ENCODE data around the gene LIMS2. TPM values are rescaled to one million over a fixed set of nuclear protein-coding genes. Genes with fewer than 3 reads are reported as not detected.

Gene LIMS2
- total RNA-seq, 4 donors from 2014 or later, result 34.5 to 198 (median 91.3) TPM

- Histone ChIP-seq H3K27ac (peak overlapping the region; percentile 81 to 91 (median 86)), H3K36me3 (no peaks in the 10 kb centered on the region)
- in situ Hi-C loops (cut with MboI; ENCODE audit: low pct_ligation_motif_present in 1 of 4, low pct_unique_long_range_greater_than_20kb in 1 of 4, low sequenced_read_pairs in 3 of 4), result no loop called here
Observed at GRCh38 chr2:127660291-127660578, 15.1 kb downstream of the LIMS2 start.

DNA sequence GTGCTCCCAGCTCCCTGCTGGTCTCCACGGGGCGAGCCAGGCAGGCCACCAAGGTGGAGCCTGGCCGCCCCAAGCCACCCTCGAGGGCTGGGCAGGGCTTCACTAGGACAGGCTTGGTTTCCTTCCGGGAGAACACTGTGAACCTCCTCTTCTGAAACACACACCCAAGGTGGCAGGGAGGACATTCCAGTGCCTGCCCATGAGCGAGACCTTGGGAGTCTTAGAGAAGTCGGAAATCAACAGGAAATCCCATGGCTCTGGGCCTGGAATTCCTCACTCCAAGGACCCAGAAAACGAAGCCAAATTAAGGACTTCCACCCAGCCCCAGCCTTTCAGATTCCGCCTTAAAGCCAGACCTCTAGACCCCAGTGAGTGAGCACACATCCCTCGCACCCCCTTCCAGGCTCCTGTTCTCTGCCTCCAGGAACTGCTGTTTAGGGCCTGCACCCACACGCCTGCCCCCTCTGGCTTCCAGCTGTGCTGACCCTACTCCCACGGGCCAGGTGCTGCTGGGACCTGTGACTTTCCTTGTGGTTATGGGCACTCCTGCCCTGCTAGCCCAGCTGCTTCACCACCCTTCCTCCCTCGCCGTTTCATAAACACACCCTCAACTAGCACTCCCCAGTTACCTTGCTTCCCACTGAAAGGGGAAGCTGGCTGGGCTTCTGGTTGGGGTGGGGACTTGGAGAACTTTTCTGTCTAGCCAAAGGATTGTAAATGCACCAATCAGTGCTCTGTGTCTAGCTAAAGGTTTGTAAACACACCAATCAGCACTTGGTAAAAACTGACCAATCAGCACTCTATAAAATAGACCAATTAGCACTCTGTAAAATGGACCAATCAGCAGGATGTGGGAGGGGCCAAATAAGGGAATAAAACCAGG, 15.7 kb downstream of the LIMS2 start:
- intact Hi-C loops (cut with DNase I; ENCODE audit: low total_unique reads), result no loop called here
- in situ Hi-C loops (cut with MboI; ENCODE audit: low pct_ligation_motif_present in 1 of 4, low pct_unique_long_range_greater_than_20kb in 1 of 4, low sequenced_read_pairs in 3 of 4), result no loop called here
- peaks cover 20 to 59% (median 39%) of the 10 kb centered on the region in 4 donors for H3K4me1 ChIP-seq
- WGBS, 2 donors (ENCODE audit: low coverage in 1 of 2), result 72 to 100% methylated on average over 3 to 14 of the region's 14 CpGs
- no peaks in the 10 kb centered on the region for H3K36me3 ChIP-seq
- peak; percentile 9 for DNase-seq
- peaks cover 20% of the 10 kb centered on the region for H3K27me3 ChIP-seq
- no peaks in the 10 kb centered on the region for H3K9me3 ChIP-seq
- TF ChIP-seq POLR2A (IDR thresholded peaks at IDR 0.05) (no peak), EP300 (IDR thresholded peaks at IDR 0.05; ENCODE audit: low read depth) (peak; percentile 62), POLR2AphosphoS5 (IDR thresholded peaks at IDR 0.05) (no peak)
- TF ChIP-seq, protein P1, sequence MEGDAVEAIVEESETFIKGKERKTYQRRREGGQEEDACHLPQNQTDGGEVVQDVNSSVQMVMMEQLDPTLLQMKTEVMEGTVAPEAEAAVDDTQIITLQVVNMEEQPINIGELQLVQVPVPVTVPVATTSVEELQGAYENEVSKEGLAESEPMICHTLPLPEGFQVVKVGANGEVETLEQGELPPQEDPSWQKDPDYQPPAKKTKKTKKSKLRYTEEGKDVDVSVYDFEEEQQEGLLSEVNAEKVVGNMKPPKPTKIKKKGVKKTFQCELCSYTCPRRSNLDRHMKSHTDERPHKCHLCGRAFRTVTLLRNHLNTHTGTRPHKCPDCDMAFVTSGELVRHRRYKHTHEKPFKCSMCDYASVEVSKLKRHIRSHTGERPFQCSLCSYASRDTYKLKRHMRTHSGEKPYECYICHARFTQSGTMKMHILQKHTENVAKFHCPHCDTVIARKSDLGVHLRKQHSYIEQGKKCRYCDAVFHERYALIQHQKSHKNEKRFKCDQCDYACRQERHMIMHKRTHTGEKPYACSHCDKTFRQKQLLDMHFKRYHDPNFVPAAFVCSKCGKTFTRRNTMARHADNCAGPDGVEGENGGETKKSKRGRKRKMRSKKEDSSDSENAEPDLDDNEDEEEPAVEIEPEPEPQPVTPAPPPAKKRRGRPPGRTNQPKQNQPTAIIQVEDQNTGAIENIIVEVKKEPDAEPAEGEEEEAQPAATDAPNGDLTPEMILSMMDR (IDR thresholded peaks at IDR 0.05), result no peak
- H3K4me3 ChIP-seq, result no peak overlapping the region
- peak overlapping the region; percentile 81 to 91 (median 86) for H3K27ac ChIP-seq

More at GRCh38 chr2:127660291-127660578, 15.1 kb downstream of the LIMS2 start:
- peak; percentile 3 for DNase-seq
- Histone ChIP-seq H3K9me3 (no peaks in the 10 kb centered on the region), H3K27me3 (peaks cover 26% of the 10 kb centered on the region), H3K4me1 (peaks cover 20 to 54% (median 37%) of the 10 kb centered on the region in 4 donors), H3K4me3 (no peak overlapping the region)
- TF ChIP-seq EP300 (IDR thresholded peaks at IDR 0.05; ENCODE audit: low read depth) (no peak), POLR2AphosphoS5 (IDR thresholded peaks at IDR 0.05) (no peak)
- WGBS, 2 donors (ENCODE audit: low coverage in 1 of 2), result 77 to 88% methylated on average over 3 to 10 of the region's 10 CpGs
- intact Hi-C loops (cut with DNase I; ENCODE audit: low total_unique reads), result no loop called here

DNA sequence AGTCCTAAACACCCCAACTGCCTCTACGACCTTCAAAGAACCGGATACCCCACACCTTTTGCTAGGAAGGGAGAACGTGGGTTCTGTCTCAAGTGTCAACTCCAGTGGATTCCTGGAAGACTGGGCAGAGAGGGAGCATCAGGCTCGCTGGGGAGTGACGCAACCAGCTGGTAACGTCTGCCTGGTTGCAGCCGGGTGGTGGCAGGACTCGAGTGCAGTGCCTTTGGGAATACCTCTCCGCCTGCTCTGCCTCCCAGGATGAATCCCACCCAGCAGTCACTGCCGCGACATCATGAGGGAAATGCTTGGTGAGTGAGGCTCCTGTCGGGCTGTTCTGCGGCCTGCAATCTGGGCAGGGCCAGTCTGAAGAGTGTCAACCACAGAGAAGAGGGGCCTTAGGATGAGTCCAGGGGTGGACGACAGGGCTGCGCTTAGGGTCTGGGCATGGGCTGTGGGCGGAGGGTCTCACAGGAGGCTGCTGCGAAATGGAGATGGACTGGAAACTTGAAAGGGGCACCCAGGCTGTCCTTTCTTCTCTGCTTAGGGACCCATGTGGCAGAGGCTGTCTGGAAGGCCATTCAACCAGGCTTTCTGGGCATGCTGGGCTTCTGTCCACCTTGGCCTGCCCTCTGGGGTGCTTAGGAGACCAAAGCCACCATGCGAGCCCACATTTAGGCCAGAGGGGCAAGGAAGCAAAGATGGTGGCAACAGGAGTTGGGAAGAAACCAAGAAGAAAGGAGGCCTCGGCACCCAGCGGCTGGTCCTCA, 16.5 kb downstream of the LIMS2 start:
- Histone ChIP-seq H3K4me3 (no peak overlapping the region), H3K27ac (peak overlapping the region; percentile 81 to 91 (median 86)), H3K36me3 (no peaks in the 10 kb centered on the region), H3K27me3 (peaks cover 12% of the 10 kb centered on the region), H3K4me1 (peaks cover 23 to 62% (median 43%) of the 10 kb centered on the region in 4 donors), H3K9me3 (no peaks in the 10 kb centered on the region)
- peak; percentile 24 for DNase-seq
- TF ChIP-seq, protein P1 (IDR thresholded peaks at IDR 0.05), result no peak
- TF ChIP-seq POLR2AphosphoS5 (IDR thresholded peaks at IDR 0.05), result peak; percentile 14 to 66 (median 55)
- peak; percentile 82 for TF ChIP-seq EP300 (IDR thresholded peaks at IDR 0.05; ENCODE audit: low read depth)
- 74% methylated on average over 20 of the region's 20 CpGs; no CpG with 5 or more reads in 1 of the 2 donors for WGBS, 2 donors (ENCODE audit: low coverage in 1 of 2)
- intact Hi-C loops (cut with DNase I; ENCODE audit: low total_unique reads) (no loop called here), in situ Hi-C loops (cut with MboI; ENCODE audit: low pct_ligation_motif_present in 1 of 4, low pct_unique_long_range_greater_than_20kb in 1 of 4, low sequenced_read_pairs in 3 of 4) (no loop called here)

DNA sequence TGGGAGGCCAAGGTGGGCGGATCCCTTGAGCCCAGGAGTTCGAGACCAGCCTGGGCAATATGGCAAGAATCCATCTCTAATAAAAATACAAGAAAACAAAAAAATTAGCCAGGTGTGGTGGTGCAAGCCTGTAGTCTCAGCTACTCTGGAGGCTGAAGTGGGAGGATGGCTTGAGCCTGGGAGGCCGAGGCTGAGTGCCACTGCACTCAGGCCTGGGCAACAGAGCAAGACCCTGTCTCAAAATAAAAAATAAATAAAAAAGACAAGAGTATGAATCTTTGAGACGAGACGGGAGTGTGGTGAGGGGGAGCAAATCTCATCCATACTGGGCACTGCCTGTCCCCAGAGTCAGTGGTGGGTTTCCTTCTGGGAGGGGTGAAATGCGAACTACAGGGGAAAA, 17.2 kb downstream of the LIMS2 start:
- no peak for DNase-seq
- peaks cover 5% of the 10 kb centered on the region for H3K27me3 ChIP-seq
- in situ Hi-C loops (cut with MboI; ENCODE audit: low pct_ligation_motif_present in 1 of 4, low pct_unique_long_range_greater_than_20kb in 1 of 4, low sequenced_read_pairs in 3 of 4), result no loop called here
- intact Hi-C loops (cut with DNase I; ENCODE audit: low total_unique reads), result no loop called here
- H3K9me3 ChIP-seq, result no peaks in the 10 kb centered on the region
- no peaks in the 10 kb centered on the region for H3K36me3 ChIP-seq
- WGBS, 2 donors (ENCODE audit: low coverage in 1 of 2), result 77 to 89% methylated on average over 6 of the region's 6 CpGs
- H3K27ac ChIP-seq, result peak overlapping the region; percentile 81 to 91 (median 86)
- no peak for TF ChIP-seq EP300 (IDR thresholded peaks at IDR 0.05; ENCODE audit: low read depth)
- no peak for TF ChIP-seq POLR2A (IDR thresholded peaks at IDR 0.05)
- TF ChIP-seq POLR2AphosphoS5 (IDR thresholded peaks at IDR 0.05), result no peak
- TF ChIP-seq, protein P1 (IDR thresholded peaks at IDR 0.05), result no peak
- H3K4me3 ChIP-seq, result no peak overlapping the region
- H3K4me1 ChIP-seq, result peaks cover 29 to 62% (median 44%) of the 10 kb centered on the region in 4 donors

Data from transverse colon (tissue), 4 donors.